Testis (tissue), 3 donors: ENCODE results near the gene SIGLEC1. TPM values are rescaled to one million over a fixed set of nuclear protein-coding genes. Genes with fewer than 3 reads are reported as not detected.

ENCODE experiments used
- DNase-seq: peaks from one replicate; pipeline ENCODE4 v3.0.0-alpha.2; 2019
- H3K27ac ChIP-seq, 2 donors: fragments of 200-600 bp; sonication (generic); one replicate each; pipeline ENCODE4 v1.5.1; 2019
- H3K27me3 ChIP-seq: fragments of 200-600 bp; sonication (generic); one replicate; pipeline ENCODE4 v1.5.1; 2019
- H3K36me3 ChIP-seq: fragments of 200-600 bp; sonication (generic); one replicate; pipeline ENCODE4 v1.5.1; 2017; ENCODE audit warnings: low read depth; ENCODE audit errors: missing control alignments
- H3K4me1 ChIP-seq: fragments of 200-600 bp; sonication (generic); one replicate; pipeline ENCODE4 v1.5.1; 2019
- H3K4me3 ChIP-seq, 2 donors: fragments of 200-600 bp; sonication (generic); one replicate each; pipeline ENCODE4 v1.5.1; 2017 to 2019
- H3K9me3 ChIP-seq: fragments of 200-600 bp; sonication (generic); one replicate; pipeline ENCODE4 v1.5.1; 2017
- CTCF ChIP-seq, 3 experiments: fragments of 450-650 bp in 2 of 3; fragments of 200-600 bp in 1 of 3; sonication (generic) in 1 of 3; IDR thresholded peaks; one replicate each; pipeline ENCODE4 v1.5.1; 2016 to 2019; ENCODE audit warnings: antibody characterized with exemption in 3 of 3, mild to moderate bottlenecking in 2 of 3, moderate library complexity in 1 of 3
- POLR2A ChIP-seq: fragments of 450-650 bp; IDR thresholded peaks from one replicate; pipeline ENCODE4 v1.6.1; 2017; ENCODE audit warnings: antibody characterized with exemption, mild to moderate bottlenecking, moderate library complexity
- WGBS, 2 donors: methylation state at CpG; one replicate each; pipeline ENCODE4 v1.1.5; 2018; 5-methylcytosine and 5-hydroxymethylcytosine counted together
- intact Hi-C: fragments of 100-400 bp; cut with DNase I; formaldehyde crosslinking; loops from one replicate; pipeline ENCODE4 v1.15.1; 2023; ENCODE audit warnings: low total_unique reads
- polyA plus RNA-seq: library from polyadenylated mRNA; stranded (reverse); fragments of 350-450 nt; fragmentation: Illumina TruSeq; extraction: RNeasy Lipid Tissue Mini Kit (QIAGEN cat#74804); gene quantifications from one replicate; pipeline ENCODE4 v1.2.3, GENCODE V29; 2014; ENCODE audit warnings: low read depth, low replicate concordance; ENCODE audit not compliant: insufficient read depth
- total RNA-seq, 2 donors: library from RNA; depleted of rRNA; stranded (reverse); fragments of >200 nt; gene quantifications; one replicate each; pipeline ENCODE4 v1.2.3, GENCODE V29; 2016

Gene SIGLEC1
- total and polyA plus RNA-seq, 3 donors from 2014 or later, result 4.3 to 9.4 (median 6.6) TPM

- Histone ChIP-seq H3K27ac (no peak overlapping the region), H3K36me3 (no peaks in the 10 kb centered on the region), H3K4me3 (no peak overlapping the region), H3K27me3 (no peaks in the 10 kb centered on the region), H3K4me1 (no peaks in the 10 kb centered on the region), H3K9me3 (no peaks in the 10 kb centered on the region)
- TF ChIP-seq CTCF (IDR thresholded peaks at IDR 0.05) (no peak), POLR2A (no peak)
- intact Hi-C loops, result no loop called here
- no peak for DNase-seq
- WGBS, 2 donors, result 89 to 95% methylated on average over 3 to 8 of the region's 8 CpGs
Observed at GRCh38 chr20:3667434-3668037, 44.9 kb downstream of the SIGLEC1 start.

DNA sequence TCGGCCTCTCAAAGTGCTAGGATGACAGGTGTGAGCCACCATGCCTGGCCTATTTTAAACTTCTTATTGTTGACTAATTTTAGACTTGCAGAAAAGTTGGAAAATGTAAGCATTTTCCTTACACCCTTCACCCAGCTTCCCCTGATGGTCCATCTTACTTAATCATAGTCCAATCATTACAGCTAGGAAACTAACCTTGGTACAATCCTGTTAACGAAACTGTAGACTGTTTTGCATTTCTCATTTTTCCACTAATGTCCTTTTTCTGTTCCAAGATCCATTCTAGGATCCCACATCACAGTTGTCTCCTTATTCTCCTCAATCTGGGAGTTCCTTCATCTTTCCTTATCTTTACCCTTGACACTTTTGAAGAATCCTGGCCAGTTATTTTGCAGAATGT is 48.5 kb downstream of the SIGLEC1 start:
- Histone ChIP-seq H3K27me3 (no peaks in the 10 kb centered on the region), H3K36me3 (no peaks in the 10 kb centered on the region), H3K9me3 (no peaks in the 10 kb centered on the region), H3K27ac (no peak overlapping the region), H3K4me1 (no peaks in the 10 kb centered on the region), H3K4me3 (no peak overlapping the region)
- intact Hi-C loops, result no loop called here
- TF ChIP-seq POLR2A, result no peak
- no peak for TF ChIP-seq CTCF (IDR thresholded peaks at IDR 0.05)
- WGBS, 2 donors, result 82 to 94% methylated on average over 2 of the region's 2 CpGs
- DNase-seq, result no peak

DNA sequence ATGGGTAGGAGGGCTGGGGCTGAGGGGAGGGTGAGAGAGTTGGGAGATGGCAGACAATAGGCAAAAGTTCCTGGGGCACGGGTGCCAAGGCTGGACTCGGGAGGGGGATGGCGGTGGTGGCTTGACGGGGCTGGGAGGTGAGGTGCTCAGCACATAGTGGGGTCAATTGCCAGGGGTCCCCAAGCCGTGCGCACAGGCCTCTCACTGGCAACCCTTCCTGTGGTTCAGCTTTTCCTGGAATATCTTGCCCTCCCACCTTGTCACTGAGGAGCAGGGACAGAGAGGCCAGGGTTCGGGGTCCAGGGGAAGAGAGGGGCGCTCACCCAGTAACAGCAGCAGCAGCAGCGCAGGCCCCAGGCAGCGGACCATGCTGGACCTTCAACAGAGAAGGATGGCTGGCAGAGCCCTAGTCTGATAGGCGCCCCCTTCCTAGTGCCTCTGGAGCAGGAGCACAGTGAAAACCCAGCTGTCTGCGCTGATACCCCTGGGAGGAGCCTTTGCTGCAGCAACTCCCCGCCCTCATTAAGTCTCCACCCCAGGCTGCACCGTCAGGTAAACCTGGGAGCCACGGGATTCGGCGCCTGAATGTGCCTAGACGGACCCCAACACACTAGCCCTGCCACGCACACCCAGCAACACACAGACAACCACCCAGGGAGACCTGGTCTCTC is 49.2 kb downstream of the SIGLEC1 start, which contains the start of gene GFRA4:
TSS of gene GFRA4 (minus strand) at position 369 of the 671 bp plus-strand sequence. CDS start at position 369, 0 bp downstream.
- DNase-seq, result no peak
- Histone ChIP-seq H3K36me3 (no peaks in the 10 kb centered on the region), H3K9me3 (no peaks in the 10 kb centered on the region), H3K27me3 (no peaks in the 10 kb centered on the region), H3K4me1 (no peaks in the 10 kb centered on the region), H3K4me3 (no peak within 1 kb of the TSS), H3K27ac (no peak within 1 kb of the TSS)
- intact Hi-C loops, result no loop called here
- TF ChIP-seq CTCF (IDR thresholded peaks at IDR 0.05) (no peak), POLR2A (no peak)
- 76% methylated on average over 14 to 19 of the region's 19 CpGs for WGBS, 2 donors

Other genes with a start within 250 kb of the SIGLEC1 start
- gene ATRN, start 241.6 kb downstream of the SIGLEC1 start, total RNA-seq, result 10 to 100 TPM; 39.4 to 42.7 TPM
- gene ATRN, start 241.6 kb downstream of the SIGLEC1 start, polyA plus RNA-seq, result 43.8 TPM
- gene GFRA4, start 49.2 kb downstream of the SIGLEC1 start, total RNA-seq, result under 1 TPM; 0.31 to 0.74 TPM
- gene GFRA4, start 49.2 kb downstream of the SIGLEC1 start, polyA plus RNA-seq, result 0.51 TPM
- gene ADAM33, start 30.6 kb downstream of the SIGLEC1 start, total RNA-seq, result 10 to 100 TPM; 35.4 to 61.1 TPM
- gene ADAM33, start 30.6 kb downstream of the SIGLEC1 start, polyA plus RNA-seq, result 25.5 TPM
- 10 to 100 TPM; 10.7 to 11.1 TPM for gene HSPA12B, start 20.1 kb upstream of the SIGLEC1 start, total RNA-seq
- 8.0 TPM for gene HSPA12B, start 20.1 kb upstream of the SIGLEC1 start, polyA plus RNA-seq
- 10 to 100 TPM; 17.6 to 19.7 TPM for gene ADISSP, start 55.2 kb upstream of the SIGLEC1 start, total RNA-seq
- gene ADISSP, start 55.2 kb upstream of the SIGLEC1 start, polyA plus RNA-seq, result 36.5 TPM
- 10 to 100 TPM in 1 of 2 donors, 1 to 10 TPM in 1; 9.8 to 12.1 TPM for gene SPEF1, start 68.8 kb upstream of the SIGLEC1 start, total RNA-seq
- 28.8 TPM for gene SPEF1, start 68.8 kb upstream of the SIGLEC1 start, polyA plus RNA-seq
- 10 to 100 TPM; 32.2 to 44.1 TPM for gene CENPB, start 74.1 kb upstream of the SIGLEC1 start, total RNA-seq
- 24.8 TPM for gene CENPB, start 74.1 kb upstream of the SIGLEC1 start, polyA plus RNA-seq
- 10 to 100 TPM; 25.4 to 45.6 TPM for gene CDC25B, start 83.7 kb upstream of the SIGLEC1 start, total RNA-seq
- 14.4 TPM for gene CDC25B, start 83.7 kb upstream of the SIGLEC1 start, polyA plus RNA-seq
- gene AP5S1, start 107.9 kb upstream of the SIGLEC1 start, total RNA-seq, result 10 to 100 TPM; 25.9 to 26.6 TPM
- gene AP5S1, start 107.9 kb upstream of the SIGLEC1 start, polyA plus RNA-seq, result 26.0 TPM
- 10 to 100 TPM; 28.5 to 34.6 TPM for gene MAVS, start 134.2 kb upstream of the SIGLEC1 start, total RNA-seq
- gene MAVS, start 134.2 kb upstream of the SIGLEC1 start, polyA plus RNA-seq, result 14.5 TPM
- gene PANK2, start 176.8 kb upstream of the SIGLEC1 start, total RNA-seq, result 10 to 100 TPM; 63.4 to 71.2 TPM
- gene PANK2, start 176.8 kb upstream of the SIGLEC1 start, polyA plus RNA-seq, result 57.9 TPM